GM19452 (cell line): ENCODE measurements around the gene CPEB3.
A peak's percentile ranks its signal among the peaks of the same experiment; 100 is the strongest.

ENCODE experiments used
- ATAC-seq: cut with Tn5 transposase; IDR thresholded peaks from one replicate; pipeline ENCODE4 v1.9.1; 2021; ENCODE audit not compliant: unreplicated experiment

Gene CPEB3

GRCh38 chr10:92268748-92269147 lies 22.1 kb downstream of the CPEB3 start:
- ATAC-seq = no peak

GRCh38 chr10:92267343-92267742 lies 23.5 kb downstream of the CPEB3 start:
- ATAC-seq = no peak

GRCh38 chr10:92265687-92266258 lies 25.1 kb downstream of the CPEB3 start:
- ATAC-seq = no peak

- ATAC-seq = no peak
Measured at GRCh38 chr10:92264249-92264648, 26.6 kb downstream of the CPEB3 start.

- no peak for ATAC-seq
Measured at GRCh38 chr10:92263396-92263795, 27.5 kb downstream of the CPEB3 start.

- ATAC-seq = no peak
Measured at GRCh38 chr10:92248566-92248965, 42.3 kb downstream of the CPEB3 start.

GRCh38 chr10:92244796-92245195 lies 46.1 kb downstream of the CPEB3 start:
- ATAC-seq = no peak

- no peak for ATAC-seq
Measured at GRCh38 chr10:92242910-92243671, 47.8 kb downstream of the CPEB3 start.

GRCh38 chr10:92242380-92242779 lies 48.5 kb downstream of the CPEB3 start:
- ATAC-seq = no peak

GRCh38 chr10:92241501-92241900 lies 49.4 kb downstream of the CPEB3 start:
- ATAC-seq = no peak

- ATAC-seq = no peak
Measured at GRCh38 chr10:92241158-92241500, 49.7 kb downstream of the CPEB3 start.

GRCh38 chr10:92240289-92241157 lies 50.4 kb downstream of the CPEB3 start:
- peak; percentile 49 for ATAC-seq

- ATAC-seq = peak; percentile 43
Measured at GRCh38 chr10:92239600-92240288, 51.1 kb downstream of the CPEB3 start.

- ATAC-seq = no peak
Measured at GRCh38 chr10:92239151-92239599, 51.7 kb downstream of the CPEB3 start.

- no peak for ATAC-seq
Measured at GRCh38 chr10:92238586-92239098, 52.2 kb downstream of the CPEB3 start.

- ATAC-seq = no peak
Measured at GRCh38 chr10:92238054-92238585, 52.8 kb downstream of the CPEB3 start.

- no peak for ATAC-seq
Measured at GRCh38 chr10:92231196-92231595, 59.7 kb downstream of the CPEB3 start.

- ATAC-seq = no peak
Measured at GRCh38 chr10:92222603-92223262, 68.1 kb downstream of the CPEB3 start.

GRCh38 chr10:92219559-92219958 lies 71.3 kb downstream of the CPEB3 start:
- no peak for ATAC-seq

- no peak for ATAC-seq
Measured at GRCh38 chr10:92218569-92218968, 72.3 kb downstream of the CPEB3 start.
